CD4-positive, alpha-beta memory T cell (primary cell): ENCODE results near the gene GOLT1A. TPM values are rescaled to one million over a fixed set of nuclear protein-coding genes. Genes with fewer than 3 reads are reported as not detected.
A peak's percentile ranks its signal among the peaks of the same experiment; 100 is the strongest.

ENCODE experiments used
- CTCF ChIA-PET: fragments of 350-600 bp; sonication (Branson Sonifier 250); formaldehyde crosslinking; loops from one replicate; lab custom pipeline; 2021; ENCODE audit warnings: inconsistent platforms; ENCODE audit not compliant: partially characterized antibody; lab: Charles Lee
- POLR2A ChIA-PET: fragments of 350-600 bp; sonication (Branson Sonifier 250); formaldehyde crosslinking; loops from one replicate; lab custom pipeline; 2021; ENCODE audit not compliant: partially characterized antibody; lab: Charles Lee
- DNase-seq, 5 donors: peaks; one replicate each; pipeline versions ENCODE4 v3.0.0 to v3.0.0-alpha.2; 2020 to 2022; ENCODE audit warnings: mixed read lengths in 1 of 5
- H3K27ac ChIP-seq: one replicate; pipeline ENCODE4 v1.7.0; 2013; ENCODE audit warnings: low read depth, low read length
- H3K27me3 ChIP-seq: 2 replicates; pipeline ENCODE4 v1.7.0; 2013; ENCODE audit warnings: mild to moderate bottlenecking, low read length, moderate library complexity; ENCODE audit not compliant: insufficient read depth
- H3K36me3 ChIP-seq: 2 replicates; pipeline ENCODE4 v1.7.0; 2013; ENCODE audit warnings: mild to moderate bottlenecking, low read length, moderate library complexity; ENCODE audit not compliant: insufficient read depth
- H3K4me1 ChIP-seq: 2 replicates; pipeline ENCODE4 v1.7.0; 2013; ENCODE audit warnings: mild to moderate bottlenecking, low read length, moderate library complexity; ENCODE audit not compliant: insufficient read depth
- H3K4me3 ChIP-seq, 2 donors: one replicate each; pipeline ENCODE4 v1.7.0; 2013; ENCODE audit warnings: low read length in 2 of 2, mild to moderate bottlenecking in 1 of 2
- H3K9me3 ChIP-seq, 2 donors: one replicate each; pipeline ENCODE4 v1.7.0; 2013; ENCODE audit warnings: low read length in 2 of 2, control low read depth in 1 of 2; ENCODE audit not compliant: control insufficient read depth in 1 of 2
- H3K27ac Mint-ChIP-seq, 7 donors: one replicate each; pipeline ENCODE4 v1.8.0; 2020 to 2021; ENCODE audit warnings: mixed read lengths in 7 of 7, mild to moderate bottlenecking in 6 of 7, inconsistent platforms in 3 of 7, moderate library complexity in 3 of 7
- H3K27me3 Mint-ChIP-seq, 2 donors: one replicate each; pipeline ENCODE4 v1.8.0; 2020 to 2021; ENCODE audit warnings: mixed read lengths in 2 of 2
- H3K36me3 Mint-ChIP-seq, 2 donors: one replicate each; pipeline ENCODE4 v1.8.0; 2020 to 2021; ENCODE audit warnings: mixed read lengths in 2 of 2, inconsistent platforms in 1 of 2, mild to moderate bottlenecking in 1 of 2
- H3K4me1 Mint-ChIP-seq, 4 donors: one replicate each; pipeline ENCODE4 v1.8.0; 2020 to 2021; ENCODE audit warnings: mixed read lengths in 4 of 4, mild to moderate bottlenecking in 1 of 4
- H3K4me3 Mint-ChIP-seq, 8 donors: one replicate each; pipeline ENCODE4 v1.8.0; 2020 to 2021; ENCODE audit warnings: mixed read lengths in 8 of 8, mild to moderate bottlenecking in 7 of 8, moderate library complexity in 6 of 8, inconsistent platforms in 3 of 8
- H3K9me3 Mint-ChIP-seq, 8 donors: one replicate each; pipeline ENCODE4 v1.8.0; 2020 to 2021; ENCODE audit warnings: mixed read lengths in 8 of 8, mild to moderate bottlenecking in 5 of 8, inconsistent platforms in 3 of 8, moderate library complexity in 1 of 8
- intact Hi-C: fragments of 100-400 bp; cut with micrococcal nuclease; formaldehyde crosslinking; loops from one replicate; pipeline ENCODE4 v1.15.1; 2023
- polyA plus RNA-seq, 2 donors: library from polyadenylated mRNA; unstranded; fragments of 300-500 nt; fragmentation: Illumina TruSeq; gene quantifications; one replicate each; pipeline ENCODE4 v1.2.3, GENCODE V29; 2021
- total RNA-seq, 2 experiments: library from RNA; stranded (reverse); gene quantifications; one replicate each; pipeline ENCODE4 v1.2.3, GENCODE V29; 2021

The GOLT1A gene
- total and polyA plus RNA-seq, 4 experiments from 2014 or later, result 0.39 to 0.54 (median 0.41) TPM; not detected in 1

DNA sequence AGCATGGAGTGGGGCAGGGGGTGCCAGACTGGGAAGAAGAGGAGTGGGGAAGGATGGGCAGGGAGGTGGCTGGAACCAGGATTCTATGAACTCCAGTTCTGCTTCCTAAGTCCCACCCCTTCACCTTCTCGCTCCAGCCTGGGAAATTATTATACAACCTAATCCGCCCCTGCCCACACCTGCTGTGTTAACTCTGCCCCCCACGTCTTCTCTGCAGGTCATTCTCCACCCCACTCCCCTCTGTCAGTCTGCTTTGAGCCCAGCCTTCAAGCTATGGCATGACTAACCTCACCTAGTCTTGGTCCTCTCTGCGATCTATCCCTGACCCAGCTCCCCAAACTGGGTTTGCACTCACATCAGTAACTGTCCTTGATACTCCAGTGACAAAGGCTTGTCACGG lies 46.0 kb upstream of the GOLT1A start:
- Histone ChIP-seq H3K27me3 (no peaks in the 10 kb centered on the region), H3K4me1 (no peaks in the 10 kb centered on the region), H3K9me3 (no peaks in the 10 kb centered on the region), H3K27ac (no peak overlapping the region), H3K4me3 (no peak overlapping the region), H3K36me3 (no peaks in the 10 kb centered on the region)
- H3K27ac Mint-ChIP-seq, result no peak overlapping the region
- H3K9me3 Mint-ChIP-seq, result no peaks in the 10 kb centered on the region
- no peaks in the 10 kb centered on the region for H3K4me1 Mint-ChIP-seq
- ChIA-PET CTCF (interaction anchor here (2.4 kb wide), 1 partner anchor 104 kb away, joined by 14 read pairs; no protein-coding TSS in a partner anchor), POLR2A (no interaction called here)
- intact Hi-C loops, result no loop called here
- DNase-seq, result no peak
- H3K27me3 Mint-ChIP-seq, result peaks cover 0 to 2% of the 10 kb centered on the region in 2 donors
- no peaks in the 10 kb centered on the region for H3K36me3 Mint-ChIP-seq
- no peak overlapping the region for H3K4me3 Mint-ChIP-seq

GRCh38 chr1:204259196-204259595 lies 45.4 kb upstream of the GOLT1A start:
- Histone ChIP-seq H3K27me3 (no peaks in the 10 kb centered on the region), H3K27ac (no peak overlapping the region), H3K4me3 (no peak overlapping the region), H3K36me3 (no peaks in the 10 kb centered on the region), H3K4me1 (no peaks in the 10 kb centered on the region), H3K9me3 (no peaks in the 10 kb centered on the region)
- Mint-ChIP-seq H3K9me3 (no peaks in the 10 kb centered on the region), H3K27me3 (peaks cover 0 to 2% of the 10 kb centered on the region in 2 donors), H3K4me3 (no peak overlapping the region), H3K4me1 (no peaks in the 10 kb centered on the region), H3K36me3 (no peaks in the 10 kb centered on the region), H3K27ac (no peak overlapping the region)
- ChIA-PET CTCF (interaction anchor here (1.0 to 2.5 kb wide), 3 partner anchors 24 to 104 kb away, joined by 3 to 14 read pairs (median 8); no protein-coding TSS in a partner anchor), POLR2A (no interaction called here)
- no peak for DNase-seq
- intact Hi-C loops, result no loop called here

DNA sequence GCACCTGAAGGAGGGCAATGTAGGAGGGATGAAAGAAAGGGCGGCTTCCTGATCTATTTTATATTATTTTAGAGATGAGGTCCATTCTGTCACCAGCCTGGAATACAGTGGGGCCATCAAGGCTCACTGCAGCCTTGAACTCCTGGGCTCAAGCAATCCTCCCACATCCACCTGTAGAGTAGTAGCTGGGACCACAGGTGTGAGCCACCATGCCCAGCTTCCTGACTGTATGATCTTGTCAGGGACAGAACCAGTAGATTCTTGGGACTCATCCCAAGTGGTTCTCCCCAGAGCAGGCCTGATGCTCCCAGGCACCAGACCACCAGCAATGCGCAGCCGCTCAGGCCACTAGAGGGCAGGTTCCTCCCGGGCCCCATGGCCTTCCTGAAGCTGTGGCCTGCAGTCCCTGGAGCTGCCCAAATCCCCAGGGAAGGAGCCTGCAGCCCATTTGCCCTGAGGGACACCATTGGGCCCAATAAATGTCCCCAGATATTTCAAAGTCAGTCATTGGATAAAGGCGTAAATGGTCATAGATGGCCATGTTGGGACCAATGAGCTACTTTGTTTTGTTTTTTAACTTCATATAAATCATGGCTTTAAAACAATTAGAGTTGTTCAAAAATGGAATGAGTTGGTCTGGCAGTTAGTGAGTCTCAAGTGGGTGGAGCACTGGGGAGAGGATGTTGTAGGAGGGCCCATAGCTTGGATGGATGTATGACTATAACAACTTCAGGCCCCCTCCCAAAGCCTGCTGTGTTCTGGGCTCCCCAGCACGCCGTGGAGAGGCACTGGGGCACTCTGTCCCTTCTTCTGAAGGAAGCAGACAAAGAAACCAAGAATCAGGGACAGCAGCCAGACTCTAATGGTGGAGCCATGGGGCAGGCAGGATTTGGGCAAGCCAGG lies 44.7 kb upstream of the GOLT1A start:
- CTCF ChIA-PET, result interaction anchor here (1.0 to 2.5 kb wide), 3 partner anchors 25 to 105 kb away, joined by 3 to 14 read pairs (median 8); no protein-coding TSS in a partner anchor
- POLR2A ChIA-PET, result no interaction called here

DNA sequence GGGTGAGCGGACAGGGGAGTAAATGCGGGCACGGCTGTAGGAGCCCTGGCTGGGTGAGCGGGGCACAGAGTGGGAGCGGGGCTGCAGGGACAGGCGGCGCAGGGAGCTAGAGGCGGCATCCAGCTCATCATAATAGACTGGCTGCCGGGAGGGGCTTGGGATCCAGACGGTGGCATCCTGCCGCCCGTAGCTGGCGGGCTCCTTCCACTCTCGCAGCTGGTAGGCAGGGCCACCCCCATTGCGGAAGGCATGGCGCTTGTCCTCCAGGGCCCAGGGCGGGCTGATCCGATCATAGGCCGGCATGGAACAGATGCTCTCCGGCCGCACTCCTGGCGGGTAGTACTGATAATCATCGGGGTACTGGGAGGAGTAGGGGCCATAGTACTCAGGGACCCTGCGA lies 43.7 kb upstream of the GOLT1A start:
- Mint-ChIP-seq H3K27me3 (peaks cover 0 to 2% of the 10 kb centered on the region in 2 donors), H3K4me3 (no peak overlapping the region), H3K9me3 (no peaks in the 10 kb centered on the region), H3K36me3 (no peaks in the 10 kb centered on the region), H3K27ac (peak overlapping the region in 1 of 7 donors; percentile 9), H3K4me1 (no peaks in the 10 kb centered on the region)
- CTCF ChIA-PET, result interaction anchor here (2.4 to 2.5 kb wide), 2 partner anchors 26 to 106 kb away, joined by 8 to 14 read pairs; no protein-coding TSS in a partner anchor
- Histone ChIP-seq H3K9me3 (no peaks in the 10 kb centered on the region), H3K4me1 (no peaks in the 10 kb centered on the region), H3K4me3 (no peak overlapping the region), H3K27me3 (no peaks in the 10 kb centered on the region), H3K36me3 (no peaks in the 10 kb centered on the region), H3K27ac (no peak overlapping the region)
- no peak for DNase-seq
- POLR2A ChIA-PET, result no interaction called here
- intact Hi-C loops, result no loop called here

More for the DNA sequence above, 44.7 kb upstream of the GOLT1A start:
- Mint-ChIP-seq H3K4me1 (no peaks in the 10 kb centered on the region), H3K4me3 (no peak overlapping the region), H3K27me3 (peaks cover 0 to 2% of the 10 kb centered on the region in 2 donors), H3K9me3 (no peaks in the 10 kb centered on the region), H3K27ac (no peak overlapping the region), H3K36me3 (no peaks in the 10 kb centered on the region)
- Histone ChIP-seq H3K4me1 (no peaks in the 10 kb centered on the region), H3K36me3 (no peaks in the 10 kb centered on the region), H3K27ac (no peak overlapping the region), H3K27me3 (no peaks in the 10 kb centered on the region), H3K4me3 (no peak overlapping the region), H3K9me3 (no peaks in the 10 kb centered on the region)
- intact Hi-C loops, result loop anchor here (1.0 kb wide), 1 partner anchor 105 kb away; no protein-coding TSS in a partner anchor
- DNase-seq, result no peak

DNA sequence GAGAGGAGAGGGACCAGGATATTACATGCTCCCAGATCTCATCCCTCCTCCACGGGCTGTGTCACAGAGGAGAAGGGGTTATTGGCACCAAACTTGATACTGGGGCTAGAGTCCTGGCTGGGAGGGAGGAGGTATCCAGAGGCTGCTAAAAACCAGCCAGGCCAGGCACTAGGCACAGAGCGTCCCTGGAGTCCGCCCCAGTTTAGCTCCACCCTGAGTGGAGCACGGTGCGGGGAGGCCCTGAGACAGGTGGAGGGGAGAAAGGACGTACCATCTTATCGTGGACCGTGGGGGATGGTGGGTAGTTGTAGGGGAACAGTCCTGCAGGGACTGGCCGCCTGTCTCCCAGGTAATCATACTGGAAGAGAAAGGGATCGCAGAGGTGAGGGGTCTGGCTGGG lies 42.7 kb upstream of the GOLT1A start:
- intact Hi-C loops, result no loop called here
- H3K27me3 ChIP-seq, result no peaks in the 10 kb centered on the region
- no peak overlapping the region for H3K27ac ChIP-seq
- H3K9me3 ChIP-seq, result no peaks in the 10 kb centered on the region
- no peaks in the 10 kb centered on the region for H3K4me1 ChIP-seq
- ChIA-PET POLR2A (no interaction called here), CTCF (interaction anchor here (2.5 kb wide), 1 partner anchor 27 kb away, joined by 8 read pairs; no protein-coding TSS in a partner anchor)
- no peak overlapping the region for H3K4me3 ChIP-seq
- Mint-ChIP-seq H3K27me3 (peaks cover 0 to 2% of the 10 kb centered on the region in 2 donors), H3K9me3 (no peaks in the 10 kb centered on the region), H3K4me1 (no peaks in the 10 kb centered on the region), H3K4me3 (no peak overlapping the region), H3K27ac (no peak overlapping the region), H3K36me3 (no peaks in the 10 kb centered on the region)
- H3K36me3 ChIP-seq, result no peaks in the 10 kb centered on the region
- DNase-seq, result no peak

- ChIA-PET POLR2A (no interaction called here), CTCF (no interaction called here)
- no peak overlapping the region for H3K27ac ChIP-seq
- H3K27me3 ChIP-seq, result no peaks in the 10 kb centered on the region
- no peaks in the 10 kb centered on the region for H3K9me3 ChIP-seq
- no peaks in the 10 kb centered on the region for H3K4me1 ChIP-seq
- intact Hi-C loops, result no loop called here
- Mint-ChIP-seq H3K9me3 (no peaks in the 10 kb centered on the region), H3K4me1 (no peaks in the 10 kb centered on the region), H3K27me3 (peaks cover 0 to 2% of the 10 kb centered on the region in 2 donors), H3K27ac (no peak overlapping the region), H3K4me3 (no peak overlapping the region), H3K36me3 (no peaks in the 10 kb centered on the region)
- H3K4me3 ChIP-seq, result no peak overlapping the region
- no peak for DNase-seq
- H3K36me3 ChIP-seq, result no peaks in the 10 kb centered on the region
These were observed 42.2 kb upstream of the GOLT1A start for GRCh38 chr1:204255966-204256365.

- Mint-ChIP-seq H3K4me1 (no peaks in the 10 kb centered on the region), H3K36me3 (no peaks in the 10 kb centered on the region), H3K9me3 (no peaks in the 10 kb centered on the region), H3K27me3 (peaks cover under 1 to 2% of the 10 kb centered on the region in 2 donors), H3K4me3 (no peak overlapping the region), H3K27ac (no peak overlapping the region)
- Histone ChIP-seq H3K9me3 (no peaks in the 10 kb centered on the region), H3K36me3 (no peaks in the 10 kb centered on the region), H3K27me3 (no peaks in the 10 kb centered on the region), H3K4me3 (no peak overlapping the region), H3K4me1 (no peaks in the 10 kb centered on the region), H3K27ac (no peak overlapping the region)
- POLR2A ChIA-PET, result no interaction called here
- no peak for DNase-seq
- intact Hi-C loops, result no loop called here
- CTCF ChIA-PET, result interaction anchor here (0.6 to 1.3 kb wide), 3 partner anchors 8 to 316 kb away, joined by 3 read pairs; no protein-coding TSS in a partner anchor
These were observed 41.4 kb upstream of the GOLT1A start for GRCh38 chr1:204255225-204255624.
